ENCODE data around the gene OTOP2.

The OTOP2 gene

DNA sequence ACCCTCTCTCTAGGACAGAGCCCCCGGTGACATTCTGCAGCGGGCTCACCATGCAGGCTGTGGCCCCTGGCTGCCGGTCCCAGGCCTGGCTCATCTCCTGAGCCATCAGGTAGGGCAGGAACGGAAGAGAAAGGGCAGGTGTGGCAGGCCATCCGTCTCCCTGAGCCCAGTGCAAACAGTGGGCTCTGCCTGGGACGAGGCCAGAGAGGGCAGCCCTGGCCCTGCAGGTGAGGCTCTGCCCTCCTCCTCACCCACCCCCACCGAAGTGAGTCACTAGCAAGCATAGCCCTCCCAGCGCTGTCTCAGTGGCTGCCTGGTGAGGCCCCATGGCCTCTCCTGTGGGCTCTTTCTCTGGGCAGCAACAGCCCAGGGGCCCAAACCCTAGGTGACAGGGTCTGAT is 26.1 kb downstream of the OTOP2 start (continued):
- TF ChIP-seq, protein P1, sequence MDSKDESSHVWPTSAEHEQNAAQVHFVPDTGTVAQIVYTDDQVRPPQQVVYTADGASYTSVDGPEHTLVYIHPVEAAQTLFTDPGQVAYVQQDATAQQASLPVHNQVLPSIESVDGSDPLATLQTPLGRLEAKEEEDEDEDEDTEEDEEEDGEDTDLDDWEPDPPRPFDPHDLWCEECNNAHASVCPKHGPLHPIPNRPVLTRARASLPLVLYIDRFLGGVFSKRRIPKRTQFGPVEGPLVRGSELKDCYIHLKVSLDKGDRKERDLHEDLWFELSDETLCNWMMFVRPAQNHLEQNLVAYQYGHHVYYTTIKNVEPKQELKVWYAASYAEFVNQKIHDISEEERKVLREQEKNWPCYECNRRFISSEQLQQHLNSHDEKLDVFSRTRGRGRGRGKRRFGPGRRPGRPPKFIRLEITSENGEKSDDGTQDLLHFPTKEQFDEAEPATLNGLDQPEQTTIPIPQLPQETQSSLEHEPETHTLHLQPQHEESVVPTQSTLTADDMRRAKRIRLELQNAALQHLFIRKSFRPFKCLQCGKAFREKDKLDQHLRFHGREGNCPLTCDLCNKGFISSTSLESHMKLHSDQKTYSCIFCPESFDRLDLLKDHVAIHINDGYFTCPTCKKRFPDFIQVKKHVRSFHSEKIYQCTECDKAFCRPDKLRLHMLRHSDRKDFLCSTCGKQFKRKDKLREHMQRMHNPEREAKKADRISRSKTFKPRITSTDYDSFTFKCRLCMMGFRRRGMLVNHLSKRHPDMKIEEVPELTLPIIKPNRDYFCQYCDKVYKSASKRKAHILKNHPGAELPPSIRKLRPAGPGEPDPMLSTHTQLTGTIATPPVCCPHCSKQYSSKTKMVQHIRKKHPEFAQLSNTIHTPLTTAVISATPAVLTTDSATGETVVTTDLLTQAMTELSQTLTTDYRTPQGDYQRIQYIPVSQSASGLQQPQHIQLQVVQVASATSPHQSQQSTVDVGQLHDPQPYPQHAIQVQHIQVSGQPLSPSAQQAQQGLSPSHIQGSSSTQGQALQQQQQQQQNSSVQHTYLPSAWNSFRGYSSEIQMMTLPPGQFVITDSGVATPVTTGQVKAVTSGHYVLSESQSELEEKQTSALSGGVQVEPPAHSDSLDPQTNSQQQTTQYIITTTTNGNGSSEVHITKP (tag by site-specific recombination; IDR thresholded peaks at IDR 0.05) = no peak; the same call in 1 of the 2 replicates
- TF ChIP-seq BCL11B (tag by site-specific recombination; IDR thresholded peaks at IDR 0.05; ENCODE audit: low read depth) (no peak), ZBTB20 (tag by site-specific recombination; IDR thresholded peaks at IDR 0.05) (no peak), EGR2 (tag by site-specific recombination; IDR thresholded peaks at IDR 0.05; ENCODE audit: low read depth) (peak; percentile 63; the same call in 1 of the 2 replicates), ZNF211 (tag by site-specific recombination; IDR thresholded peaks at IDR 0.05; ENCODE audit: low read depth) (no peak), ZFHX2 (tag by site-specific recombination; conservative IDR thresholded peaks at IDR 0.05) (peak; percentile 84), KLF8 (tag by site-specific recombination; IDR thresholded peaks at IDR 0.05) (no peak), ZNF341 (tag by site-specific recombination; IDR thresholded peaks at IDR 0.05; ENCODE audit: low read depth) (peak; percentile 54), ZNF24 (tag by site-specific recombination; IDR thresholded peaks at IDR 0.05) (no peak), ZNF585B (tag by site-specific recombination; IDR thresholded peaks at IDR 0.05) (no peak), ZNF292 (tag by site-specific recombination; IDR thresholded peaks at IDR 0.05; ENCODE audit: borderline replicate concordance, low read depth) (no peak)
- TF ChIP-seq, protein P2, sequence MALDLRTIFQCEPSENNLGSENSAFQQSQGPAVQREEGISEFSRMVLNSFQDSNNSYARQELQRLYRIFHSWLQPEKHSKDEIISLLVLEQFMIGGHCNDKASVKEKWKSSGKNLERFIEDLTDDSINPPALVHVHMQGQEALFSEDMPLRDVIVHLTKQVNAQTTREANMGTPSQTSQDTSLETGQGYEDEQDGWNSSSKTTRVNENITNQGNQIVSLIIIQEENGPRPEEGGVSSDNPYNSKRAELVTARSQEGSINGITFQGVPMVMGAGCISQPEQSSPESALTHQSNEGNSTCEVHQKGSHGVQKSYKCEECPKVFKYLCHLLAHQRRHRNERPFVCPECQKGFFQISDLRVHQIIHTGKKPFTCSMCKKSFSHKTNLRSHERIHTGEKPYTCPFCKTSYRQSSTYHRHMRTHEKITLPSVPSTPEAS (tag by site-specific recombination; IDR thresholded peaks at IDR 0.05) = no peak
- TF ChIP-seq, protein P3, sequence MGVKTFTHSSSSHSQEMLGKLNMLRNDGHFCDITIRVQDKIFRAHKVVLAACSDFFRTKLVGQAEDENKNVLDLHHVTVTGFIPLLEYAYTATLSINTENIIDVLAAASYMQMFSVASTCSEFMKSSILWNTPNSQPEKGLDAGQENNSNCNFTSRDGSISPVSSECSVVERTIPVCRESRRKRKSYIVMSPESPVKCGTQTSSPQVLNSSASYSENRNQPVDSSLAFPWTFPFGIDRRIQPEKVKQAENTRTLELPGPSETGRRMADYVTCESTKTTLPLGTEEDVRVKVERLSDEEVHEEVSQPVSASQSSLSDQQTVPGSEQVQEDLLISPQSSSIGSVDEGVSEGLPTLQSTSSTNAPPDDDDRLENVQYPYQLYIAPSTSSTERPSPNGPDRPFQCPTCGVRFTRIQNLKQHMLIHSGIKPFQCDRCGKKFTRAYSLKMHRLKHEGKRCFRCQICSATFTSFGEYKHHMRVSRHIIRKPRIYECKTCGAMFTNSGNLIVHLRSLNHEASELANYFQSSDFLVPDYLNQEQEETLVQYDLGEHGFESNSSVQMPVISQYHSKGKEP (tag by site-specific recombination; IDR thresholded peaks at IDR 0.05) = no peak
- TF ChIP-seq, protein P4, sequence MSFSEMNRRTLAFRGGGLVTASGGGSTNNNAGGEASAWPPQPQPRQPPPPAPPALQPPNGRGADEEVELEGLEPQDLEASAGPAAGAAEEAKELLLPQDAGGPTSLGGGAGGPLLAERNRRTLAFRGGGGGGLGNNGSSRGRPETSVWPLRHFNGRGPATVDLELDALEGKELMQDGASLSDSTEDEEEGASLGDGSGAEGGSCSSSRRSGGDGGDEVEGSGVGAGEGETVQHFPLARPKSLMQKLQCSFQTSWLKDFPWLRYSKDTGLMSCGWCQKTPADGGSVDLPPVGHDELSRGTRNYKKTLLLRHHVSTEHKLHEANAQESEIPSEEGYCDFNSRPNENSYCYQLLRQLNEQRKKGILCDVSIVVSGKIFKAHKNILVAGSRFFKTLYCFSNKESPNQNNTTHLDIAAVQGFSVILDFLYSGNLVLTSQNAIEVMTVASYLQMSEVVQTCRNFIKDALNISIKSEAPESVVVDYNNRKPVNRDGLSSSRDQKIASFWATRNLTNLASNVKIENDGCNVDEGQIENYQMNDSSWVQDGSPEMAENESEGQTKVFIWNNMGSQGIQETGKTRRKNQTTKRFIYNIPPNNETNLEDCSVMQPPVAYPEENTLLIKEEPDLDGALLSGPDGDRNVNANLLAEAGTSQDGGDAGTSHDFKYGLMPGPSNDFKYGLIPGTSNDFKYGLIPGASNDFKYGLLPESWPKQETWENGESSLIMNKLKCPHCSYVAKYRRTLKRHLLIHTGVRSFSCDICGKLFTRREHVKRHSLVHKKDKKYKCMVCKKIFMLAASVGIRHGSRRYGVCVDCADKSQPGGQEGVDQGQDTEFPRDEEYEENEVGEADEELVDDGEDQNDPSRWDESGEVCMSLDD (tag by site-specific recombination; IDR thresholded peaks at IDR 0.05) = no peak

DNA sequence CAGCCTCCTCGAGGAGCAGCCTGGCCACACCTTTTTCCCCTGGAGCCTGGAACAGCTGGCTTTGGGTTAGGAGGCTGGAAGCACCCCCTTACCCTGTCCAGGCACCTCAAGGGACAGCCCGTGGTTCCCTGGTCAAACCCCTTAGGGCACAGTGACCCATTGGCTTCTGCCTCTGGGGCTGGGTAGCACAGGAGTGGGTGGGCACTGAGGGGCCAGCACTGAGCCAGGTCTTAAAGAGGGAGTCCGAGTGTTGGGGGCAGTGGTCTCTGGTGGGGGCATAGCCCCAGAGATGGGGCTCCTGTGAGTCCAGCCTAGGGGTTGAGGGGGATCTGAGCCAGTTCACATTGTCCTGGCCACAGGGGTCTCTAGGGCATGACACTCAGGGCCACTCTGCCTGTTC is 27.0 kb downstream of the OTOP2 start:
- Histone ChIP-seq H3K27ac (ENCODE audit: extremely low read depth, low read depth, low read length) (no peak overlapping the region), H3K4me1 (ENCODE audit: control insufficient read depth, insufficient read depth, low read length) (no peaks in the 10 kb centered on the region), H3K36me3 (ENCODE audit: control insufficient read depth in 2 of 2, insufficient read depth in 1 of 2, low read length in 2 of 2) (peaks cover 0 to 7% of the 10 kb centered on the region in 2 experiments; a peak in 1 of 3 replicates), H3K9me3 (ENCODE audit: control insufficient read depth, insufficient read depth, low read depth, low read length) (no peaks in the 10 kb centered on the region), H3K4me3 (ENCODE audit: low read depth, low read length) (no peak overlapping the region)
- ChIA-PET CTCF (interaction anchor here (0.9 to 10.3 kb wide), 2 partner anchors 8 to 89 kb away, joined by 4 to 100 read pairs; no protein-coding TSS in a partner anchor), POLR2A (interaction anchor here (0.9 kb wide), 1 partner anchor 78 kb away, joined by 3 read pairs; the partner anchor contains the start of gene FDXR)
- TF ChIP-seq ZNF223 (tag by site-specific recombination; IDR thresholded peaks at IDR 0.05) (no peak), ZNF544 (tag by site-specific recombination; IDR thresholded peaks at IDR 0.05) (no peak), ZNF843 (tag by site-specific recombination; IDR thresholded peaks at IDR 0.05) (no peak), ZNF37A (tag by site-specific recombination; IDR thresholded peaks at IDR 0.05) (no peak), ZNF24 (tag by site-specific recombination; IDR thresholded peaks at IDR 0.05) (no peak), ZNF830 (tag by site-specific recombination; IDR thresholded peaks at IDR 0.05; ENCODE audit: low read depth) (no peak), ZNF555 (tag by site-specific recombination; conservative IDR thresholded peaks at IDR 0.05) (no peak), ZNF558 (tag by site-specific recombination; IDR thresholded peaks at IDR 0.05) (no peak)
- TF ChIP-seq, protein P5, sequence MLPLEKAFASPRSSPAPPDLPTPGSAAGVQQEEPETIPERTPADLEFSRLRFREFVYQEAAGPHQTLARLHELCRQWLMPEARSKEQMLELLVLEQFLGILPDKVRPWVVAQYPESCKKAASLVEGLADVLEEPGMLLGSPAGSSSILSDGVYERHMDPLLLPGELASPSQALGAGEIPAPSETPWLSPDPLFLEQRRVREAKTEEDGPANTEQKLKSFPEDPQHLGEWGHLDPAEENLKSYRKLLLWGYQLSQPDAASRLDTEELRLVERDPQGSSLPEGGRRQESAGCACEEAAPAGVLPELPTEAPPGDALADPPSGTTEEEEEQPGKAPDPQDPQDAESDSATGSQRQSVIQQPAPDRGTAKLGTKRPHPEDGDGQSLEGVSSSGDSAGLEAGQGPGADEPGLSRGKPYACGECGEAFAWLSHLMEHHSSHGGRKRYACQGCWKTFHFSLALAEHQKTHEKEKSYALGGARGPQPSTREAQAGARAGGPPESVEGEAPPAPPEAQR (tag by site-specific recombination; IDR thresholded peaks at IDR 0.05) = no peak

Measured in HEK293 (cell line).